HG03045 (cell line): ENCODE results near the gene HSH2D.
"Not testable (repeated sequence)": the region's sequence is repeated elsewhere in the genome, so short reads cannot be mapped to it uniquely, and the experiment has no call there.

ENCODE experiments used
- ATAC-seq: cut with Tn5 transposase; IDR thresholded peaks from one replicate; pipeline ENCODE4 v1.9.1; 2021; ENCODE audit warnings: mild to moderate bottlenecking, moderate library complexity; ENCODE audit not compliant: unreplicated experiment

The HSH2D gene

GRCh38 chr19:16154557-16154956, 11.1 kb downstream of the HSH2D start:
- no peak for ATAC-seq

- no peak for ATAC-seq
Observed at GRCh38 chr19:16155128-16155527, 11.6 kb downstream of the HSH2D start.

- ATAC-seq, result no peak
Observed at GRCh38 chr19:16156904-16157303, 13.4 kb downstream of the HSH2D start.

GRCh38 chr19:16157601-16158000, 14.1 kb downstream of the HSH2D start:
- no peak for ATAC-seq

GRCh38 chr19:16159655-16160054, 16.2 kb downstream of the HSH2D start:
- ATAC-seq, result no peak

- ATAC-seq, result no peak
Observed at GRCh38 chr19:16160445-16160942, 17.0 kb downstream of the HSH2D start.

GRCh38 chr19:16160943-16161560, 17.6 kb downstream of the HSH2D start:
- no peak for ATAC-seq

GRCh38 chr19:16161840-16162239, 18.4 kb downstream of the HSH2D start:
- ATAC-seq, result no peak

GRCh38 chr19:16164222-16164890, 20.9 kb downstream of the HSH2D start:
- ATAC-seq, result no peak

GRCh38 chr19:16166417-16166816, 22.9 kb downstream of the HSH2D start:
- ATAC-seq, result no peak

- ATAC-seq, result no peak
Observed at GRCh38 chr19:16167055-16167454, 23.6 kb downstream of the HSH2D start.

- ATAC-seq, result no peak
Observed at GRCh38 chr19:16168465-16169081, 25.1 kb downstream of the HSH2D start.

- ATAC-seq, result no peak
Observed at GRCh38 chr19:16170134-16170533, 26.6 kb downstream of the HSH2D start.

- no peak for ATAC-seq
Observed at GRCh38 chr19:16175954-16176353, 32.5 kb downstream of the HSH2D start.

- ATAC-seq, result not testable (repeated sequence)
Observed at GRCh38 chr19:16178866-16179265, 35.4 kb downstream of the HSH2D start.

GRCh38 chr19:16180611-16181010, 37.1 kb downstream of the HSH2D start:
- ATAC-seq, result no peak

GRCh38 chr19:16184665-16185122, 41.2 kb downstream of the HSH2D start:
- no peak for ATAC-seq

GRCh38 chr19:16185123-16185767, 41.8 kb downstream of the HSH2D start, which contains the start of gene FAM32A:
TSS of gene FAM32A (plus strand) at chr19:16185410. CDS start at chr19:16185443, 33 bp downstream.
- ATAC-seq, result peak; percentile 90

GRCh38 chr19:16185768-16186123, 42.3 kb downstream of the HSH2D start:
- no peak for ATAC-seq

GRCh38 chr19:16188521-16188920, 45.0 kb downstream of the HSH2D start:
- no peak for ATAC-seq

- no peak for ATAC-seq
Observed at GRCh38 chr19:16190198-16190597, 46.7 kb downstream of the HSH2D start.
